ENCODE results near the gene THADA.

- no peak for TF ChIP-seq CTCF (IDR thresholded peaks at IDR 0.05; ENCODE audit: low read depth, low read length, poor library complexity, severe bottlenecking)
- TF ChIP-seq EZH2phosphoT487 (IDR thresholded peaks at IDR 0.05; ENCODE audit: borderline replicate concordance, low read length), result no peak
Measured at GRCh38 chr2:43262951-43263350, 332.9 kb downstream of the THADA start.

Measured in DOHH2 (cell line).